ENCODE results near the gene THRSP. TPM values are rescaled to one million over a fixed set of nuclear protein-coding genes. Genes with fewer than 3 reads are reported as not detected.
"Not testable (repeated sequence)": the region's sequence is repeated elsewhere in the genome, so short reads cannot be mapped to it uniquely, and the experiment has no call there.

The THRSP gene
- total and polyA plus RNA-seq, 10 of the 15 experiments (the other 5 are each of a cell fraction or from before 2014, with no cell fraction given), result 0.18 TPM; not detected in 9

DNA sequence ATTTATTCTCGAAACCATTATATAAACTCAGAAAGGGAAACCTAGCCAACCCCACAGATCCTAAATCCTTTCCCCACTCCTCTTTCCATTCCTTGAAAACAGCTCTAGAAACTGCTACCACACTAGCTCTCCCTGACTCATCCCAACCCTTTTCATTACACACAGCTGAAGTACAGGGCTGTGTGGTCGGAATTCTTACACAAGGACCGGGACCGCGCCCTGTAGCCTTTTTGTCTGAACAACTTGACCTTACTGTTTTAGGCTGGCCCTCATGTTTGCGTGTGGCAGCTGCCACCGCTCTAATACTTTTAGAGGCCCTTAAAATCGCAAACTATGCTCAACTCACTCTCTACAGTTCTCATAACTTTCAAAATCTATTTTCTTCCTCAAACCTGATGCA is 20.8 kb downstream of the THRSP start:
- H2AFZ ChIP-seq (ENCODE audit: control insufficient read depth, low read depth, low read length); FAIRE-seq; H4K20me1 ChIP-seq (ENCODE audit: control insufficient read depth, insufficient read depth); DNase-seq (ENCODE audit: low read depth, low spot score); H3K4me2 ChIP-seq (ENCODE audit: control insufficient read depth, insufficient read depth); H3K4me3 ChIP-seq; BruUV-seq (replicated peaks); H3K9me3 ChIP-seq (replicated peaks; ENCODE audit: control insufficient read depth, insufficient read depth, low read length); intact Hi-C loops (cut with micrococcal nuclease; ENCODE audit: unreplicated experiment); POLR2A ChIA-PET; ATAC-seq; SMC1A ChIA-PET (ENCODE audit: uncharacterized antibody, unreplicated experiment); RAD21 ChIA-PET (ENCODE audit: unreplicated experiment); in situ Hi-C loops (cut with MboI); H3K36me3 ChIP-seq (ENCODE audit: control insufficient read depth in 2 of 2, insufficient read depth in 2 of 2, low read length in 1 of 2); H3K79me2 ChIP-seq (ENCODE audit: control insufficient read depth, insufficient read depth, low read length); H3K4me1 ChIP-seq (ENCODE audit: control insufficient read depth, insufficient read depth, low read length); H3K27ac ChIP-seq (ENCODE audit: control insufficient read depth, insufficient read depth); H3K27me3 ChIP-seq (replicated peaks in 1 of 2; ENCODE audit: control insufficient read depth in 2 of 2, insufficient read depth in 2 of 2, low read length in 1 of 2); H3K9ac ChIP-seq (ENCODE audit: control insufficient read depth, insufficient read depth, low read length): not testable (repeated sequence)
- 68% methylated on average over 8 of the region's 8 CpGs for WGBS (ENCODE audit: insufficient coverage, insufficient replicate concordance, low lambda C conversion rate, missing lambda C conversion rate)
- CTCF ChIA-PET, result interaction anchor here (1.1 kb wide), 1 partner anchor 85 kb away, joined by 3 read pairs; no protein-coding TSS in a partner anchor

GRCh38 chr11:78085972-78086371 is 22.3 kb downstream of the THRSP start:
- no peak for ATAC-seq
- Histone ChIP-seq H3K4me3 (no peak overlapping the region), H3K36me3 (ENCODE audit: control insufficient read depth in 2 of 2, insufficient read depth in 2 of 2, low read length in 1 of 2) (no peaks in the 10 kb centered on the region), H3K9ac (ENCODE audit: control insufficient read depth, insufficient read depth, low read length) (no peak overlapping the region), H3K79me2 (ENCODE audit: control insufficient read depth, insufficient read depth, low read length) (no peaks in the 10 kb centered on the region), H3K4me1 (ENCODE audit: control insufficient read depth, insufficient read depth, low read length) (no peaks in the 10 kb centered on the region; the same call in 1 of the 2 replicates), H3K27ac (ENCODE audit: control insufficient read depth, insufficient read depth) (no peak overlapping the region), H3K9me3 (replicated peaks; ENCODE audit: control insufficient read depth, insufficient read depth, low read length) (no peaks in the 10 kb centered on the region), H2AFZ (ENCODE audit: control insufficient read depth, low read depth, low read length) (no peak overlapping the region), H3K4me2 (ENCODE audit: control insufficient read depth, insufficient read depth) (no peak overlapping the region), H3K27me3 (replicated peaks in 1 of 2; ENCODE audit: control insufficient read depth in 2 of 2, insufficient read depth in 2 of 2, low read length in 1 of 2) (no peaks in the 10 kb centered on the region), H4K20me1 (ENCODE audit: control insufficient read depth, insufficient read depth) (no peaks in the 10 kb centered on the region)
- SMC1A ChIA-PET (ENCODE audit: uncharacterized antibody, unreplicated experiment), result no interaction called here
- DNase-seq (ENCODE audit: low read depth, low spot score), result no peak
- in situ Hi-C loops (cut with MboI), result no loop called here
- no TSS peak for BruUV-seq (replicated peaks)
- 38% methylated on average over 3 of the region's 3 CpGs for WGBS (ENCODE audit: insufficient coverage, insufficient replicate concordance, low lambda C conversion rate, missing lambda C conversion rate)
- RAD21 ChIA-PET (ENCODE audit: unreplicated experiment), result no interaction called here
- intact Hi-C loops (cut with micrococcal nuclease; ENCODE audit: unreplicated experiment), result no loop called here
- POLR2A ChIA-PET, result no interaction called here
- FAIRE-seq, result no peak
- CTCF ChIA-PET, result interaction anchor here (0.7 kb wide), 1 partner anchor 18 kb away, joined by 3 read pairs; no protein-coding TSS in a partner anchor
- TF ChIP-seq, protein P1, sequence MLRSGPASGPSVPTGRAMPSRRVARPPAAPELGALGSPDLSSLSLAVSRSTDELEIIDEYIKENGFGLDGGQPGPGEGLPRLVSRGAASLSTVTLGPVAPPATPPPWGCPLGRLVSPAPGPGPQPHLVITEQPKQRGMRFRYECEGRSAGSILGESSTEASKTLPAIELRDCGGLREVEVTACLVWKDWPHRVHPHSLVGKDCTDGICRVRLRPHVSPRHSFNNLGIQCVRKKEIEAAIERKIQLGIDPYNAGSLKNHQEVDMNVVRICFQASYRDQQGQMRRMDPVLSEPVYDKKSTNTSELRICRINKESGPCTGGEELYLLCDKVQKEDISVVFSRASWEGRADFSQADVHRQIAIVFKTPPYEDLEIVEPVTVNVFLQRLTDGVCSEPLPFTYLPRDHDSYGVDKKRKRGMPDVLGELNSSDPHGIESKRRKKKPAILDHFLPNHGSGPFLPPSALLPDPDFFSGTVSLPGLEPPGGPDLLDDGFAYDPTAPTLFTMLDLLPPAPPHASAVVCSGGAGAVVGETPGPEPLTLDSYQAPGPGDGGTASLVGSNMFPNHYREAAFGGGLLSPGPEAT (IDR thresholded peaks at IDR 0.05; ENCODE audit: low read depth), result no peak
- no peak for TF ChIP-seq CUX1 (IDR thresholded peaks at IDR 0.05; ENCODE audit: insufficient replicate concordance, low read depth, low read length)
- no peak for TF ChIP-seq TCF3 (IDR thresholded peaks at IDR 0.05; ENCODE audit: borderline replicate concordance, insufficient read depth, low read depth, low read length)
- TF ChIP-seq PBX3 (IDR thresholded peaks at IDR 0.05; ENCODE audit: insufficient replicate concordance, low read depth, low read length), result no peak
- TF ChIP-seq RCOR1 (conservative IDR thresholded peaks at IDR 0.05; ENCODE audit: low read depth, low read length), result no peak
- no peak for TF ChIP-seq SIX5 (IDR thresholded peaks at IDR 0.05; ENCODE audit: low read depth, low read length, severe bottlenecking)
- no peak for TF ChIP-seq CEBPB (IDR thresholded peaks at IDR 0.05; ENCODE audit: borderline replicate concordance in 1 of 2, low read depth in 2 of 2, low read length in 2 of 2)
- no peak for TF ChIP-seq BACH1 (IDR thresholded peaks at IDR 0.05; ENCODE audit: borderline replicate concordance)
- no peak for TF ChIP-seq CREB1 (IDR thresholded peaks at IDR 0.05; ENCODE audit: low read depth)

All from GM12878 (cell line).